ENCODE results near the gene ZFYVE27.
A peak's percentile ranks its signal among the peaks of the same experiment; 100 is the strongest.

Gene ZFYVE27

GRCh38 chr10:97726636-97727178 lies 10.2 kb upstream of the ZFYVE27 start:
- intact Hi-C loops (cut with DNase I; ENCODE audit: low total_unique reads), result no loop called here
- Histone ChIP-seq H3K4me1 (peaks cover 0 to 23% (median 10%) of the 10 kb centered on the region in 4 donors), H3K9me3 (no peaks in the 10 kb centered on the region), H3K27me3 (no peaks in the 10 kb centered on the region), H3K27ac (peak overlapping the region; percentile 59 to 82), H3K4me3 (no peak overlapping the region), H3K36me3 (peaks cover 0 to 6% (median 0%) of the 10 kb centered on the region in 3 donors)
- no peak for TF ChIP-seq CTCF (IDR thresholded peaks at IDR 0.05)
- DNase-seq, result no peak

GRCh38 chr10:97729014-97729413 lies 7.9 kb upstream of the ZFYVE27 start:
- intact Hi-C loops (cut with DNase I; ENCODE audit: low total_unique reads), result no loop called here
- no peaks in the 10 kb centered on the region for H3K9me3 ChIP-seq
- DNase-seq, result no peak
- H3K4me3 ChIP-seq, result no peak overlapping the region
- no peaks in the 10 kb centered on the region for H3K27me3 ChIP-seq
- no peak overlapping the region for H3K27ac ChIP-seq
- H3K4me1 ChIP-seq, result peaks cover 0 to 17% (median 12%) of the 10 kb centered on the region in 4 donors
- TF ChIP-seq CTCF (IDR thresholded peaks at IDR 0.05), result no peak
- H3K36me3 ChIP-seq, result no peaks in the 10 kb centered on the region

GRCh38 chr10:97731346-97732051 lies 5.4 kb upstream of the ZFYVE27 start:
- no peaks in the 10 kb centered on the region for H3K36me3 ChIP-seq
- H3K27me3 ChIP-seq, result no peaks in the 10 kb centered on the region
- H3K4me1 ChIP-seq, result peaks cover 0 to 16% (median 12%) of the 10 kb centered on the region in 4 donors
- peak overlapping the region in 1 of 2 donors; percentile 7 for H3K27ac ChIP-seq
- H3K4me3 ChIP-seq, result no peak overlapping the region
- intact Hi-C loops (cut with DNase I; ENCODE audit: low total_unique reads), result loop anchor here (5.0 kb wide), 2 partner anchors 34 to 54 kb away; no protein-coding TSS in a partner anchor
- DNase-seq, result peak; percentile 72 to 84
- TF ChIP-seq CTCF (IDR thresholded peaks at IDR 0.05), result peak; percentile 81 to 95
- H3K9me3 ChIP-seq, result no peaks in the 10 kb centered on the region

- no peaks in the 10 kb centered on the region for H3K9me3 ChIP-seq
- intact Hi-C loops (cut with DNase I; ENCODE audit: low total_unique reads), result loop anchor here (5.0 kb wide), 2 partner anchors 35 to 55 kb away; no protein-coding TSS in a partner anchor
- no peak overlapping the region for H3K4me3 ChIP-seq
- no peak for DNase-seq
- H3K4me1 ChIP-seq, result peaks cover 0 to 15% (median 10%) of the 10 kb centered on the region in 4 donors
- no peak overlapping the region for H3K27ac ChIP-seq
- no peak for TF ChIP-seq CTCF (IDR thresholded peaks at IDR 0.05)
- H3K36me3 ChIP-seq, result no peaks in the 10 kb centered on the region
- no peaks in the 10 kb centered on the region for H3K27me3 ChIP-seq
These were observed 4.9 kb upstream of the ZFYVE27 start for GRCh38 chr10:97732052-97732359.

- intact Hi-C loops (cut with DNase I; ENCODE audit: low total_unique reads), result loop anchor here (5.0 kb wide), 2 partner anchors 36 to 56 kb away; no protein-coding TSS in a partner anchor
- DNase-seq, result no peak
These were observed 3.7 kb upstream of the ZFYVE27 start for GRCh38 chr10:97733256-97733655.

More at GRCh38 chr10:97733256-97733655, 3.7 kb upstream of the ZFYVE27 start:
- no peaks in the 10 kb centered on the region for H3K27me3 ChIP-seq
- TF ChIP-seq CTCF (IDR thresholded peaks at IDR 0.05), result no peak
- H3K27ac ChIP-seq, result no peak overlapping the region
- H3K9me3 ChIP-seq, result no peaks in the 10 kb centered on the region
- H3K4me3 ChIP-seq, result no peak overlapping the region
- H3K36me3 ChIP-seq, result no peaks in the 10 kb centered on the region
- H3K4me1 ChIP-seq, result peaks cover 0 to 24% (median 13%) of the 10 kb centered on the region in 4 donors

Data from tibial artery (tissue), 4 donors.